HG03025 (cell line): Measurements from ENCODE around the gene TTBK2.
"Not testable (repeated sequence)": the region's sequence is repeated elsewhere in the genome, so short reads cannot be mapped to it uniquely, and the experiment has no call there.

Experiments
- ATAC-seq: cut with Tn5 transposase; IDR thresholded peaks from one replicate; pipeline ENCODE4 v1.9.1; 2021; ENCODE audit warnings: mild to moderate bottlenecking, moderate library complexity; ENCODE audit not compliant: unreplicated experiment, low FRiP score

Gene TTBK2

DNA sequence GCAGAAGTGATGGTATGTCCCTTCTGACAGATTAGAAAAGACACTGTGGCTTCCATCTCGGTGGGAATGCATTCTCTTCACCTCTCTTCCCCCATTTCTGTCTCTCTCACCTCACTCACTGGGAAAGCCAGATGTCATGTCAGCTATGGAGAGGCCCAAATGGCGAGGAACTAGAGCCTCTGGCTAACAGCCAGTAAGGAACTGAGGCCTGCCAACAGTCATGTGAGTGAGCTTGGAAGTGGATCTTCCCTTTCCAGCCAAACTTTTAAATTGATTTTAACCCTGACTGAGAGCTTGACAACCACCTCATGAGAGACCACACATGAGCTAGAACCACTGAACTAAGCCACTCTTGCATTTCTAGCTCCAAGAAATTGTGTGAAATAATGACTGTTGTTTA lies 148.4 kb downstream of the TTBK2 start:
- no peak for ATAC-seq

DNA sequence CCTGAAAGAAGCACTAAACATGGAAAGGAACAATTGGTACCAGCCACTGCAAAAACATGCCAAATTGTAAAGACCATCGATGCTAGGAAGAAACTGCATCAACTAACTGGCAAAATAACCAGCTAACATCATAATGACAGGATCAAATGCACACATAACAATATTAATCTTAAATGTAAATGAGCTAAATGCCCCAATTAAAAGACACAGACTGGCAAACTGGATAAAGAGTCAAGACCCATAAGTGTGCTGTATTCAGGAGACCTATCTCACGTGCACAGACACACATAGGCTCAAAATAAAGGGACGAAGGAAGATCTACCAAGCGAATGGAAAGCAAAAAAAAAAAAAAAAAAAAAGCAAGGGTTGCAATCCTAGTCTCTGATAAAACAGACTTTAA lies 154.5 kb downstream of the TTBK2 start:
- not testable (repeated sequence) for ATAC-seq

DNA sequence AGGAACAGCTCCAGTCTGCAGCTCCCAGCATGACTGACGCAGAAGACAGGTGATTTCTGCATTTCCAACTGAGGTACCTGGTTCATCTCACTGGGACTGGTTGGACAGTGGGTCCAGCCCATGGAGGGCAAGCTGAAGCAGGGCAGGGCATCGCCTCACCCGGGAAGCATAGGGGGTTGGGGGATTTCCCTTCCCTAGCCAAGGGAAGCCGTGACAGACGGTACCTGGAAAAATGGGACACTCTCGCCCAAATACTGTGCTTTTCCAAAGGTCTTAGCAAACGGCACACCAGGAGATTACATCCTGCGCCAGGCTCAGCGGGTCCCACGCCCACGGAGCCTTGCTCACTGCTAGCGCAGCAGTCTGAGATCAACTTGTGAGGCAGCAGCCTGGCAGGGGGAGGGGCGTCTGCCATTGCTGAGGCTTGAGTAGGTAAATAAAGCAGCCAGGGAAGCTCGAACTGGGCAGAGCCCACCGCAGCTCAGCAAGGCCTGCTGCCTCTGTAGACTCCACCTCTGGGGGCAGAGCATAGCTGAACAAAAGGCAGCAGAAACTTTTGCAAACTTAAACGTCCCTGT lies 156.3 kb downstream of the TTBK2 start:
- not testable (repeated sequence) for ATAC-seq

- not testable (repeated sequence) for ATAC-seq
Measured at GRCh38 chr15:42761813-42762212, 158.8 kb downstream of the TTBK2 start.

DNA sequence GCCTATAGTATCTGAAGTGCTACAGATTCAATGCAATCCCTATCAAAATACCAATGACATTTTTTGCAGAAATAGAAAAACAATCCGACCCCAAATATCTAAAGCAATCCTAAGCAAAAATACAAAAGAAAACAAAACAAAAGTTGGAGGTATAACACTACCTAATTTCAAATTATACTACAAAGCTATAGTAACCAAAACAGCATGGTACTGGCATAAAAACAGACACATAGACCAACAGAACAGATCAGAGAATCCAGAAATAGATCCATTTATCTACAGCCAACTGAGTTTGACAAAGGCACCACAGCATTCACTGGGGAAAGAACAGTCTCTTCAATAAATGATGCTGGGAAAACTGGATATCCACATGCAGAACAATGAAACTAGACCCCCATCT lies 159.8 kb downstream of the TTBK2 start:
- no peak for ATAC-seq

DNA sequence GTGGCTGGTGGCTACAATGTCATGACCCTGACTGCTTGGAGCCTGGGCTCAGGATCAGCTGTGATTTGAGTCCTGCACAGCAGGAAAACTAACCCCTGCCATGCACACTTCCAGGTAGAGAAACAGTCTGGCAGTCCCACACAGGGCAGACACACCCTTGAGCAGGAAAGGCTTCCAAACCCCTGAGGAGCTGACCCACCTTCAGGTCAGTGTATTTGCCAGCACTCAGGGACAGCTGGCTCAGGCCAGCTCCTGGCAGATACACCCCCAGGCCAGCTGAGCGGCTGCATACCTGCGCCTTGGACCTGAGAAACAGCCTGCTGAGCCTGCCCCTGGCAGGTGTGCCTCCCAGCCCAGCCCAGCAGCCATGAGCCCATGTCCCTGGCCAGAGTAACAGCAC lies 161.5 kb downstream of the TTBK2 start:
- no peak for ATAC-seq

DNA sequence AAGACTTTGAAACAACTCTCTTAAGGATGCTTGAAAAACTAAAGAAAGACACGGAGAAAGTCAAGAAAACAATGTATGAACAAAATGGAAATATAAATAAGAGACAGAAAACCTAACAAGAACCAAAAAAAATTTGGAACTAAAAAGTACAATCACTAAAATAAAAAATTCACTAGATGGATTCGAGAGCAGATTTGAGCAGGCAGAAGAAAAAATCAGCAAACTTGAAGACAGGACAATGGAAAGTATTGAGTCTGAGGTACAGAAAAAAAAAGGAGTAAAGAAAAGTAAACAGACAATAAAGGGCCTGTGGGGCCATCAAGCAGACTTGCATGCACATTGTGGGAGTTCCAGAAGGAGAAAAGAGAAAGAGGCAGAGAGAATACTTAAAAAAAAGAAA lies 170.3 kb downstream of the TTBK2 start:
- ATAC-seq: no peak

GRCh38 chr15:42749266-42749665 lies 171.3 kb downstream of the TTBK2 start:
- no peak for ATAC-seq

GRCh38 chr15:42744195-42744594 lies 176.4 kb downstream of the TTBK2 start:
- no peak for ATAC-seq

DNA sequence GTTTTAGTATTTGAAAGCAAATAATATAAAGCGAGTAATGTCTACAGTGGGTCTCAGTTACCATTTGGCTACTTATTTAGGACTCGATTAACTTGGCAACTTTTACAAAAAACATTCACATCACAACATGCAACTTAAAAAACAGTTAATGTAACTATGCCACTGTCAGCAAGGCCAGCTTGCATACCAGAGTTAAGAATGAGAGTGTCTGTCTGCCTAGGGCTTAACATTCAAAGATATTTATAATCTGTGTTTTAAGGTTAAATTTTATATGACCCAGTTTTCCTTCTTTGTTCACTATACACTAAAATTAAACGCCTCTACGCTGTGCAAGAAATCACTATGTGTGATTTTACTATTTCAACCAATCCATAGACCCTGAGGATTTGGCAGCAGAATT lies 178.4 kb downstream of the TTBK2 start:
- ATAC-seq: no peak

- ATAC-seq: no peak
Measured at GRCh38 chr15:42741710-42742109, 178.9 kb downstream of the TTBK2 start.

DNA sequence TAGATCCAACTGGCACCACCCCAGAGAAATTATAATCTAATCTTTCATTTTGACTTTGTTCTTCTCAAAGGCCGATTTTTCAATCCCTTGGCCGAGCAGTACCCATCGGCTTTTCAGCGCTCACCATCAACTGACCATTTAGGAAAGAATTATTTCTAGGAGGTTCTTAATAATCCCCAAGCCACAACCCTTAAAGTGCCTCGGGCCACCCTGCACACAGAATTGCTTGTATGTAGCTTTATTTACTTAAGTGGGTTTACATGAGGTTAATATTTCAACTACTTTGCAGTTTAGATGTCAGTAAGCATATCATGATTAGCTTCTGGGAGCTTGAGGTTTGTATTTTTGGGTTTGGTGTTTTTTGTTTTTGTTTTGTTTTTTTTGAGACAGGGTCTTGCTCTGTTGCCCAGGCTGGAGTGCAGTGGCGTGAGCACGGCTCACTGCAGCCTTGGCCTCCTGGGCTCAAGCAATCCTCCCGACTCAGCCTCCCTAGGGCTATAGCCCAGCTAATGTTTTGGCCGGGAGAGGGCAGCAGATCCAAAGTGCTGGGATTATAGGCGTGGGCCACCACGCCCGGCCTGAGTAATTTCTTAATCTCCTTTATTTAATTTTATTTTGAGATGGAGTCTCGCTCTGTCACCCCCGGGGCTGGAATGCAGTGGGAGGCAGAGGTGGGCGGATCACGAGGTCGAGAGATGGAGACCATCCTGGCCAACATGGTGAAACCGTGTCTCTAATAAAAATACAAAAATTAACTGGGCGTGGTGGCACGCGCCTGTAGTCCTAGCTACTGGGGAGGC lies 182.8 kb downstream of the TTBK2 start:
- ATAC-seq: no peak

DNA sequence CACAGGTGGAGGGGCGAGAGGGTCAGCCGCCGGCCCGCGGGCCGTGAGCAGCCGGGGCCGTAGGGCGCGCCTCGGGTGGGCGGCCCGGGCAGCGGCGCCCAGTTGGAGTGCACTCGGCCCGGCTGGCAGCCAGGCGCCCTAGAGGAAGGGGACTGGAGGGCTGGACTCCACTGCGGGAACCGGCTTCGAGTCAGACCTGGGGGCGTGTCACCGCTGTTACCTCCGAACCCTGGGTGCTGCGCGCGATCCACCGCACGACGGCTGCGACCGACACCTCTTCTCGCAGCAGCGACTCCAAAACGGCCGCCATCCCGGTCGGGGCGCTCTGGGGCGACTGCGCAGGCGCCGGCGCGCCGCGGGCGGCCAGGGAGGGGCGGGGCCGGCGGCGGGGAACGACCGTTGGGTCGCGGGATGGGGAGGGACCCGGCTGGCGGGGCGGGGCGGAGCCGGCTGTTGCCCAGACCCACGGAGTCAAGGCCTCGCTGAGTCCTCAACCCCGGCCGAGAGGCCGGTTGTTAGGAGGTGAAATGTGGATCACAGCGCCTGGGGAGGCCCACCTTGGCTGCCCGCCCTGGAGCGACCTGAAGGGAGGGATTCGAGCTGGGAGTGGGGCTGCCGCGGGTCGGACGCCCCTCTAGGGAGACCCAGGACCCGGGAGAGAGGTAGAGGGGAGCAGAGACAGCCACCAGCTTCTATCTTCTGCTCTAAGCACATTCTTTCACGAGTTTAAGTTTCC lies 183.6 kb downstream of the TTBK2 start, which contains the start of gene CDAN1:
TSS of gene CDAN1 (minus strand) at position 336 of the 736 bp plus-strand sequence. CDS start at position 310, 26 bp downstream.
- ATAC-seq: peak; percentile 70

DNA sequence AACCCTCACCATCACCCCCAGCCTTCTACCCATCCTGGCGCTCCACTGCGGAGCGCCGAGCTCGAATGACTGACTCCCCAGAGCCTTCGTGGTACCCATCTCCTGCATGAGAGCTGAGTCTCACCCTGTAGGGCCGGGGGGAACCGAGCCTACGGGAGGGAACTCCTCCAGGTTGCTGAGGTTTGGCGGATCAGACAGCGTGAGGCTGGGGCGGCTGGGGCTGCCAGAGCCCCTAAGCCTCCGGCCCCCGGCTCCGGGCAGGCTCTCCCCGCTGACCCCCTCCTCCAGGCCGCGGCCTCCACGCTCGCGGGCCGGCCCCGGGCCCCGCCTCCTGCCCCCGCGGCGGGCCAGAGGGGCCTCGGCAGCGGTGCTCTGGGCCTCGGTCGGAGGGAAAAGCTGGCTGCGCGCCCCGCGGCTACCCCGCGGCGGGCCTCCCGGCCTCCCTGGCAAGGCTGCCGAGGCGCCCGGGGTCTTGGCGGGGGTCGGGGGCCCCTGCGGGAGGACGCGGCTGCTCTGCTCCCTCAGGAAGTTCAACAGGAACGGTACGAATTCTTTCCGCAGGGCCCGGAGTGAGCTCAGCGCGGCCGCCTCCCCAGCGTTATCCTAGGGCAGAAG lies 184.3 kb downstream of the TTBK2 start:
- ATAC-seq: no peak

DNA sequence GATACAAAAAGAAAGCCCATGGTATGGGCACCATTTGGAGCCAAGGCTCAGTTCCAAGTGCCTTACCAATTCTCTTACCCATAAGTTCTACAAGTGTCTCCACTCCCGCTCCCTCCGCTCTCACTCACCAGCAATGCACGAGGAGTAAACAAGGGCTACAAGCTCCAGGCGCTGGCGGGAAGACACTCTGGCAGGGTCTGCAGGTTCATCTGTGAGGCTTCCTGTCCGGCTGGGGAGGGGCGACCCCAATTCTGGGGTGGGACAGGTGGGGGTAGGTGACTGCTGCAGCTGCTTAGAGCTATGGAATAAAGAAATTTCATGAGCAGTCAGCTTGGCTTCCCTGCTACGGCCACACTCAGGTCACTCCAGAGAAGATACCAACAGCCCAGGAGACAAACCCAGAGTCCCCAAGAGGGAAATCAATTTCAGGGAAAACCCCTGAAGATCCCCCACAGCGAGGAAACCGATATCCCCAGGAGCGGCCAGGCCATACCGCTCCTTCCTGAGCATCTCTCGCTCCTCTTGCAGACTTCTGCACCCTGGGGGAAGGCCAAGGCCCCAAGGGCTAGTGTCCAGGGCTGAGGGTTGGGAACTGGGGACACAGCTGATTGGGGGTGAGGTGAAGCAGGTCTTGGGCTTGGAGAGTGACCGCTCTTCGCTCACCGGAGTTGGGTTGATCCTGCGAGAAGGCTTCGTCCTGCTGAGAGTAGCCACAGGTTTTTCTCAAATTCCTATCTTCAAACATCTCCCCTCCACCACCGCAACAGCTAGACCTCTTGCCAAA lies 185.0 kb downstream of the TTBK2 start:
- ATAC-seq: no peak

DNA sequence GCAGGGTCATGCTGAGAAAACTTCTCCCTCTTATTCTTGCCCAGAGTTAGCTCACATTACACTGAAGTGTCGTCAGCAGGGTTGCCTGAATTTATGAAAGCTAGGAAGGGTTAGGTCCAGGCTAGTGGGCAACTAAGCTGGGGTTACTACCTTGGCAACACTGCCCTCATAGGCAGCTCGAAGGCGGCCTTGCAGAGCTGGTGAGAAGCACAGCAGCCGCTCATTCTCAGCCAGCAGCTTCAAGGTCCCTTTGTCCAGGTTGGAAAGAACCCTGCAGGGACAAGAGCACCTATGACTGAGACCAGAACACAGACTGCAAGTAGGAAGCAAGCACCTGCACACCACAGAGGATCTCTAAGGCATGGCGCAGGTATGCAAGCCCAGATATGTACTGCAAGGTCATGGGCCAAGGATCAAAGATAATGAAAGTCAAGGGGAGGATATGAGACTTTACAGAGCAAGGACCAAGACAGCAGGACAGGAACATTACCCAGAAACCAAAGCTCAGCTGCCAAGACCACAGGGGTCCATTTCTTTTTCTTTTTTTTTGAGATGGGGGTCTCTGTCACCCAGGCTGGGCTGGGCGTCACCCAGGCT lies 186.4 kb downstream of the TTBK2 start:
- no peak for ATAC-seq

DNA sequence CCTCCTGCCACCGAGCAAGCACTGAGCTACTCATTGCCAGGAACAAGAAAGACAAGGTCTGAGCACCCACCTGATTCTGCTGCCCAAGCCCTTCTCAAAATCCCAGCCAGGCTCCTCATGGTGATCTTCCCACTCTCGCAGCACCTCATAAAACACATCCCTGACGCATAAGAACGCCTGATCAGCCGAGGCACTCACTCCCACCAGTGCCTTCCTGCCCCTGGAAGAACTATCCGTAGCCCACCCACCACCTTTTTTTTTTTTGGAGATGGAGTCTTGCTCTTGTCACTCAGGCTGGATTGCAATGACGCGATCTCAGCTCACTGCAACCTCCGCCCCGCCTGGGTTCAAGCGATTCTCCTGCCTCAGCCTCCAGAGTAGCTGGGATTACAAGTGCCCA lies 187.6 kb downstream of the TTBK2 start:
- ATAC-seq: no peak

DNA sequence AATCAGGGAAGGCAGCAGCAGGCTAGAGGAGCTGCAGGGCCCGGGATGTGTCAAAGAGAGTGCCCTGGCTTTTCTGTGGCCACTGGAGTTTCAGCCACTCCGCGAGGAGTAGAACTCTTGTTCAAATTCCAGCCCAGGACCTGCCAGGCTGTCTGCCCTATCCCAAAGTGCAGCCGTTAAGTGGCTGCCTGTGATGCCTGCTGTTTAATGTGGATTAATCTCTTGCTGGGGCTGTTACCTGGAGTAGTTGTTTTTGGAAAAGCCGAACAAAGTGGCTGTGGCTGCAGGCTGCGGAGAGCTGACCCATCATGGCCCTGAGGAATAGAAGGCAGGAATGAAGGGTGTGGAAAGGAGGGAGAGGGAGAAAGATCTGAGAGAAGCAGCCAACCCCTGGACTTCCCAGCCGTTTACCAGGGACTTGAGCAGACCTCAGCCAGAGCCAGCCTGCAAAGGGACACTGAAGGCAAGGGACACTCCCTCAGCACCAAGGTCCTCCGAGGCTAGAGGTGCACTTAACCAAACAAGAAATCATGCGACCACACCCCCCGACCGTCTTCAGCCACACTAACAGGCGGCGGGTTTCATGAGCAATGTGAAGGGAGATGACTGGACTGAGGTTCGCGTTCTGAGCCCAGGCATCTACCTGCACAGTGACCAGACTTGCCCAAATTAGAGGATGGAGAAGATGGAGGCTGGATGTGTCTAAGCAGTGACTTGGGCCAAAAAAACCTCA lies 188.3 kb downstream of the TTBK2 start:
- ATAC-seq: no peak

- ATAC-seq: no peak
Measured at GRCh38 chr15:42731461-42731860, 189.1 kb downstream of the TTBK2 start.
